SK-N-SH treated with all-trans-retinoic acid at 6 μM for 48 hours (cell line): ENCODE measurements around the gene DPP6.
"Not testable (repeated sequence)": the region's sequence is repeated elsewhere in the genome, so short reads cannot be mapped to it uniquely, and the experiment has no call there.

Source experiments
- ESRRG ChIP-seq: fragments of 250-450 bp; sonication (Bioruptor Pico); IDR thresholded peaks from 2 replicates; pipeline ENCODE4 v1.6.1; 2021; ENCODE audit warnings: mild to moderate bottlenecking
- GLIS3 ChIP-seq: fragments of 250-450 bp; sonication (Bioruptor Pico); IDR thresholded peaks from 2 replicates; pipeline ENCODE4 v1.5.0; 2020; ENCODE audit warnings: mild to moderate bottlenecking, moderate library complexity
- PPARA ChIP-seq: fragments of 250-450 bp; sonication (Bioruptor Pico); IDR thresholded peaks from 2 replicates; pipeline ENCODE4 v1.5.0; 2020; ENCODE audit warnings: mild to moderate bottlenecking, borderline replicate concordance
- ZNF8 ChIP-seq: fragments of 450-650 bp; formaldehyde crosslinking; IDR thresholded peaks from 2 replicates; pipeline ENCODE4 v1.5.0; 2020; ENCODE audit warnings: mild to moderate bottlenecking, moderate library complexity
- TF ChIP-seq, protein P1 (sequence below): fragments of 250-450 bp; sonication (Bioruptor Pico); IDR thresholded peaks from 2 replicates; pipeline ENCODE4 v1.8.0; 2020; ENCODE audit warnings: mild to moderate bottlenecking, moderate library complexity, borderline replicate concordance
- TF ChIP-seq, protein P2 (sequence below): fragments of 250-450 bp; sonication (Bioruptor Pico); IDR thresholded peaks from 2 replicates; pipeline ENCODE4 v1.8.0; 2021; ENCODE audit warnings: low read depth, mild to moderate bottlenecking, moderate library complexity, borderline replicate concordance

DNA sequence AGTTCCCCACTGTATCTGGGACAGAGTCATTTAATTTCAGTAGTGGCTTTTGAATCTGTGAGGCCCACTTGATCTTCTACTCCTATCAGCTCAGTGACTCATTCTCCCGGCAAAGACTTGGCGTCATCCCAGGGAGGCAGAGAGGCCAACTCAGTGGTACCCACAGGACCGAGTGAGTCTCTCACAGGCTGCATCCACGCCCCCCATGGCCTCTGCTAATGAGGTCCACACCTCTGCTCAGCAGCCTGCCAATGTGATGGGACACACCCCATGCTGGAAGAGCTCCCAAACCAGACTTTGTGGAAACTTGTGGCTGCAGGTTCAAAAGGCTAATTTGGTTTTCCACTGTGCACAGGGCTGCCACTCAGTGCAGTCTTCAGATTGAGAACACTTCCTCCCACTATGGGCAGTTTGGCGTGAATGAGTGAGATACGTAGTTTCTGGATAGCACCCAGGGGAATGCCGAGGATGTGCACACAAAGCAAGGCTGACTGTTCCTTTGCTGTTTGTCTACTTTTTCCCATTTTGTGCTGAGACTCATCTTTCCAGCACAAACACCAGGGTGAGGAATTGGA is 81.6 kb downstream of the DPP6 start:
- TF ChIP-seq ESRRG; GLIS3; ZNF8 (CRISPR knock-in tag); PPARA (CRISPR knock-in tag): not testable (repeated sequence)
- TF ChIP-seq, protein P1, sequence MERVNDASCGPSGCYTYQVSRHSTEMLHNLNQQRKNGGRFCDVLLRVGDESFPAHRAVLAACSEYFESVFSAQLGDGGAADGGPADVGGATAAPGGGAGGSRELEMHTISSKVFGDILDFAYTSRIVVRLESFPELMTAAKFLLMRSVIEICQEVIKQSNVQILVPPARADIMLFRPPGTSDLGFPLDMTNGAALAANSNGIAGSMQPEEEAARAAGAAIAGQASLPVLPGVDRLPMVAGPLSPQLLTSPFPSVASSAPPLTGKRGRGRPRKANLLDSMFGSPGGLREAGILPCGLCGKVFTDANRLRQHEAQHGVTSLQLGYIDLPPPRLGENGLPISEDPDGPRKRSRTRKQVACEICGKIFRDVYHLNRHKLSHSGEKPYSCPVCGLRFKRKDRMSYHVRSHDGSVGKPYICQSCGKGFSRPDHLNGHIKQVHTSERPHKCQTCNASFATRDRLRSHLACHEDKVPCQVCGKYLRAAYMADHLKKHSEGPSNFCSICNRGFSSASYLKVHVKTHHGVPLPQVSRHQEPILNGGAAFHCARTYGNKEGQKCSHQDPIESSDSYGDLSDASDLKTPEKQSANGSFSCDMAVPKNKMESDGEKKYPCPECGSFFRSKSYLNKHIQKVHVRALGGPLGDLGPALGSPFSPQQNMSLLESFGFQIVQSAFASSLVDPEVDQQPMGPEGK (CRISPR knock-in tag), result not testable (repeated sequence)
- TF ChIP-seq, protein P2, sequence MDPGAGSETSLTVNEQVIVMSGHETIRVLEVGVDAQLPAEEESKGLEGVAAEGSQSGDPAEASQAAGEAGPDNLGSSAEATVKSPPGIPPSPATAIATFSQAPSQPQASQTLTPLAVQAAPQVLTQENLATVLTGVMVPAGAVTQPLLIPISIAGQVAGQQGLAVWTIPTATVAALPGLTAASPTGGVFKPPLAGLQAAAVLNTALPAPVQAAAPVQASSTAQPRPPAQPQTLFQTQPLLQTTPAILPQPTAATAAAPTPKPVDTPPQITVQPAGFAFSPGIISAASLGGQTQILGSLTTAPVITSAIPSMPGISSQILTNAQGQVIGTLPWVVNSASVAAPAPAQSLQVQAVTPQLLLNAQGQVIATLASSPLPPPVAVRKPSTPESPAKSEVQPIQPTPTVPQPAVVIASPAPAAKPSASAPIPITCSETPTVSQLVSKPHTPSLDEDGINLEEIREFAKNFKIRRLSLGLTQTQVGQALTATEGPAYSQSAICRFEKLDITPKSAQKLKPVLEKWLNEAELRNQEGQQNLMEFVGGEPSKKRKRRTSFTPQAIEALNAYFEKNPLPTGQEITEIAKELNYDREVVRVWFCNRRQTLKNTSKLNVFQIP (CRISPR knock-in tag), result not testable (repeated sequence)
